ENCODE results near the gene FOXK2.
A peak's percentile ranks its signal among the peaks of the same experiment; 100 is the strongest.

Gene FOXK2

GRCh38 chr17:82648165-82648668 lies 128.7 kb downstream of the FOXK2 start, which contains the start of gene WDR45B:
Gene WDR45B (minus strand): TSS chr17:82648444. CDS start chr17:82648340, 104 bp downstream.
- DNase-seq, result peak; percentile 90

- DNase-seq, result peak; percentile 42
Observed at GRCh38 chr17:82648742-82649331, 129.3 kb downstream of the FOXK2 start.

GRCh38 chr17:82649501-82650261 lies 130.1 kb downstream of the FOXK2 start:
- DNase-seq, result no peak

- DNase-seq, result no peak
Observed at GRCh38 chr17:82650723-82651122, 131.2 kb downstream of the FOXK2 start.

GRCh38 chr17:82653651-82654528 lies 134.4 kb downstream of the FOXK2 start:
- DNase-seq, result no peak
